NCI-H1417 (cell line): ENCODE results near the gene TIMELESS.
"Not testable (repeated sequence)": the region's sequence is repeated elsewhere in the genome, so short reads cannot be mapped to it uniquely, and the experiment has no call there.

ENCODE experiments used
- DNase-seq, 3 experiments: peaks; one replicate each; lab custom pipeline; 2025; lab: John Stamatoyannopoulos, UW

The TIMELESS gene, protein sequence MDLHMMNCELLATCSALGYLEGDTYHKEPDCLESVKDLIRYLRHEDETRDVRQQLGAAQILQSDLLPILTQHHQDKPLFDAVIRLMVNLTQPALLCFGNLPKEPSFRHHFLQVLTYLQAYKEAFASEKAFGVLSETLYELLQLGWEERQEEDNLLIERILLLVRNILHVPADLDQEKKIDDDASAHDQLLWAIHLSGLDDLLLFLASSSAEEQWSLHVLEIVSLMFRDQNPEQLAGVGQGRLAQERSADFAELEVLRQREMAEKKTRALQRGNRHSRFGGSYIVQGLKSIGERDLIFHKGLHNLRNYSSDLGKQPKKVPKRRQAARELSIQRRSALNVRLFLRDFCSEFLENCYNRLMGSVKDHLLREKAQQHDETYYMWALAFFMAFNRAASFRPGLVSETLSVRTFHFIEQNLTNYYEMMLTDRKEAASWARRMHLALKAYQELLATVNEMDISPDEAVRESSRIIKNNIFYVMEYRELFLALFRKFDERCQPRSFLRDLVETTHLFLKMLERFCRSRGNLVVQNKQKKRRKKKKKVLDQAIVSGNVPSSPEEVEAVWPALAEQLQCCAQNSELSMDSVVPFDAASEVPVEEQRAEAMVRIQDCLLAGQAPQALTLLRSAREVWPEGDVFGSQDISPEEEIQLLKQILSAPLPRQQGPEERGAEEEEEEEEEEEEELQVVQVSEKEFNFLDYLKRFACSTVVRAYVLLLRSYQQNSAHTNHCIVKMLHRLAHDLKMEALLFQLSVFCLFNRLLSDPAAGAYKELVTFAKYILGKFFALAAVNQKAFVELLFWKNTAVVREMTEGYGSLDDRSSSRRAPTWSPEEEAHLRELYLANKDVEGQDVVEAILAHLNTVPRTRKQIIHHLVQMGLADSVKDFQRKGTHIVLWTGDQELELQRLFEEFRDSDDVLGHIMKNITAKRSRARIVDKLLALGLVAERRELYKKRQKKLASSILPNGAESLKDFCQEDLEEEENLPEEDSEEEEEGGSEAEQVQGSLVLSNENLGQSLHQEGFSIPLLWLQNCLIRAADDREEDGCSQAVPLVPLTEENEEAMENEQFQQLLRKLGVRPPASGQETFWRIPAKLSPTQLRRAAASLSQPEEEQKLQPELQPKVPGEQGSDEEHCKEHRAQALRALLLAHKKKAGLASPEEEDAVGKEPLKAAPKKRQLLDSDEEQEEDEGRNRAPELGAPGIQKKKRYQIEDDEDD

DNA sequence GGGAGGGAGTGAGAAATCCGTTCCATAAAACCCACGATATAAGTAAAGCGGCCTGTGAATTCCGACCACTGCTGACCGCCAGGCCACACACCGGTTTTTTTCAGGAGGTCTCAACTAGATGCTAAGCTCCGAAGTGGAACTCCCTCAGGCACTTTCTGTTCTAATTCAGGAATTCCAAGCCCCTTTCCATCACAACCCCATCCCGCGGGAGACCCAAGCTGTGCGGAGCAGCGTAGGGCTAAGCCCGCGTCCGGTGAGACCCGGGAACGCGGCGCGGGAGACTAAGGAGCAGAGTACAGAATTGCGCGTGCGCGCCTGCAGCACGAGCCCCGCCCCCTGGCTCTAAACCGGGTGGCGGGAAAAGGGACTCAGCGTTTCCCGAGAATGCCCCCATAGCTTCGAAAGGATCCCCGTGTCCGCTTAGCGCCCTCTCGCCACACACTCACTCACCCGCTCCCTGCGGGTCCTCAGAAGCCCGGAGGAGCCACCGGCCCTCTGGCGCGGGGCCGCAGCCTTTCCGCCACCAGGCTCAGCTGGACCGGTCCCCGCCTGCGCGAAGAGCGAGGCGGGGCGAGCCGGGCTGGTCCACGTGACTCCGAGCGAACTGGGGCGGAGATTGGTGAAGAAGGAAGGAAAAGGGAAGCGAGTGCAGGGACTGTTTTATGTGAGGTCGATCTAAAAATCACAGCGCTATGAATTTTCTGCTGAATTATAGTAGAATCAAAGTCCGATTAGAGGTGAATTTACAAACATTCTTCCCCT lies at the start of gene TIMELESS:
TIMELESS (minus strand) TSS at position 567 of the 762 bp plus-strand sequence. CDS start 15,256 bp downstream, outside the sequence.
- peak; percentile 93 to 99 (median 98) for DNase-seq

DNA sequence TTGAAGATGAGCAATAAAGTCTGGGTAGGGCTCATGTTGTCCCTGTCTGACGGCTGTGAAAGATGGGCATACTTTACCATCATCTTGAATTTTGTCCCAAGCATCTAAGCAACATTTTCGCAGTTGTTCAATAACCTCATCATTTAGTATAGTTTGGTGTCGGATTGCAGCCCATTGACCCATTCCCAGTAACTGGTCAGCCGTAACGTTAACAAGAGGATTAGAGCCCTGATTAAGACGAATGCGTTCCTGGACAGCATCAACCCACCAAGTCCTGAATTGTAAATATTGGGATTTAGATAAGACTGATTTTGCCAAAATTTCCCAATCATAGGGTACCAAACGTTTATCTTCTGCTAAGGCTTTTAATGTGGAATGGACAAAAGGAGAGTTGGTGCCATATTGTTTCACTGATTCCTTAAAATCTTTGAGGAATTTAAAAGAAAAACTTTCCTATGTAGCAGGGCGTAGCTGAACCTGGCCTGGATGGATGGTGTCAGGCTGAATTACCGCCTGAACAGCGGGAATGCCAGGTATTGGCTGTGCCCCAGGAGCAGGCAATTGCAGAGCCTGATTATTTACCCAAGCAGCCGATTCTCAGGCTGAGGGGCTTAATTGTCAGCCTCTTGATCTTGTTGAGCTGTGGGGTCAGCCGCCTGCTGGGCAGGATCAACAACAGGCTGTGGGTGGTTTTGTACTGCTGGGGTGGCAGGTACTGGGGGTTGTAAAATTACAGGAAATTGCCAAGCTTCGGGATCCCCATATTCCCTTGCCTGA lies 49.1 kb upstream of the TIMELESS start:
- peak in 2 of 3 experiments; percentile 86 to 96 for DNase-seq

DNA sequence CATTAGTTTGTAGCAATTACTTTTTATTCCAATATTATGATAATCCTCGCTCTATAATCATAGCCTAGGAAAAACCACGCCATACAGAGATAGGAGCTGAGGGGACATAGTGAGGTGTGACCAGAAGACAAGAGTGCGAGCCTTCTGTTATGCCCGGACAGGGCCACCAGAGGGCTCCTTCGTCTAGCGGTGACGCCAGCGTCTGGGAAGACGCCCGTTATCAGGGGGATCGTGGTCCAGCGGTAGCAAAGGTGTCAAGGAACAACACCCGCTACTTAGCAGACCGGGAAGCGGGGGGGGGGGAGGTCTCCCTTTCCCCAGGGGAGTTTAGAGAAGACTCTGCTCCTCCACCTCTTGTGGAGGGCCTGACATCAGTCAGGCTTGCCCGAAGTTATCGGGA lies 47.5 kb upstream of the TIMELESS start:
- peak in 1 of 3 experiments; percentile 22 for DNase-seq

DNA sequence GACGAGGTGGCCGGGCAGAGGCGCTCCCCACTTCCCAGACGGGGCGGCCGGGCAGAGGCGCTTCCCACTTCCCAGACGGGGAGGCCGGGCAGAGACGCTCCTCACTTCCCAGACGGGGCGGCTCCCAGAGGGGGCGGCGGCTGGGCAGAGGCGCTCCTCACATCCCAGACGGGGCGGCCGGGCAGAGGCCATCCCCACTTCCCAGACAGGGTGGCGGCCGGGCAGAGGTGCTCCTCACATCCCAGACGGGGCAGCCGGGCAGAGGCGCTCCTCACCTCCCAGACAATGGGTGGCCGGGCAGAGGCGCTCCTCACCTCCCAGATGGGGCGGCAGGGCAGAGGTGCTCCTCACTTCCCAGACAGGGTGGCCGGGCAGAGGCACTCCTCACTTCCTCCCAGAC lies 45.3 kb upstream of the TIMELESS start:
- not testable (repeated sequence) for DNase-seq

DNA sequence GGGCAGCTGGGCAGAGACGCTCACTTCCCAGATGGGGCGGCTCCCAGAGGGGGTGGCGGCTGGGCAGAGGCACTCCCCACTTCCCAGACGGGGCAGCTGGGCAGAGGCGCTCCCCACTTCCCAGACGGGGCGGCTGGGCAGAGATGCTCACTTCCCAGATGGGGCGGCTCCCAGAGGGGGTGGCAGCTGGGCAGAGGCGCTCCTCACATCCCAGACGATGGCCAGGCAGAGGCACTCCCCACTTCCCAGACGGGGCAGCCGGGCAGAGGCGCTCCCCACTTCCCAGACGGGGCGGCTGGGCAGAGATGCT lies 44.8 kb upstream of the TIMELESS start:
- DNase-seq: not testable (repeated sequence)

DNA sequence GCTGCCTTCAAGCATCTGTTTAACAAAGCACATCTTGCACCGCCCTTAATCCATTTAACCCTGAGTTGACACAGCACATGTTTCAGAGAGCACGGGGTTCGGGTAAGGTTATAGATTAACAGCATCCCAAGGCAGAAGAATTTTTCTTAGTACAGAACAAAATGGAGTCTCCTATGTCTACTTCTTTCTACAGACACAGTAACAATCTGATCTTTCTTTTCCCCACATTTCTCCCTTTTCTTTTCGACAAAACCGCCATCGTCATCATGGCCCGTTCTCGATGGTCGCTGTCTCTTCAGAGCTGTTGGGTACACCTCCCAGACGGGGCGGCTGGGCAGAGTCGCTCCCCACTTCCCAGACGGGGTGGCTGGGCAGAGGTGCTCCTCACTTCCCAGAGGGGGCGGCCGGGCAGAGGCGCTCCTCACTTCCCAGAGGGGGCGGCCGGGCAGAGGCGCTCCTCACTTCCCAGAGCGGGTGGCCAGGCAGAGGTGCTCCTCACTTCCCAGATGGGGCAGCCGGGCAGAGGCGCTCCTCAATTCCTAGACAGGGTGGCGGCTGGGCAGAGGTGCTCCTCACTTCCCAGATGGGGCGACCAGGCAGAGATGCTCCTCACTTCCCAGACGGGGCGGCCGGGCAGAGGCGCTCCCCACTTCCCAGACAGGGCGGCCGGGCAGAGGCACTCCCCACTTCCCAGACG lies 44.3 kb upstream of the TIMELESS start:
- DNase-seq: not testable (repeated sequence)

DNA sequence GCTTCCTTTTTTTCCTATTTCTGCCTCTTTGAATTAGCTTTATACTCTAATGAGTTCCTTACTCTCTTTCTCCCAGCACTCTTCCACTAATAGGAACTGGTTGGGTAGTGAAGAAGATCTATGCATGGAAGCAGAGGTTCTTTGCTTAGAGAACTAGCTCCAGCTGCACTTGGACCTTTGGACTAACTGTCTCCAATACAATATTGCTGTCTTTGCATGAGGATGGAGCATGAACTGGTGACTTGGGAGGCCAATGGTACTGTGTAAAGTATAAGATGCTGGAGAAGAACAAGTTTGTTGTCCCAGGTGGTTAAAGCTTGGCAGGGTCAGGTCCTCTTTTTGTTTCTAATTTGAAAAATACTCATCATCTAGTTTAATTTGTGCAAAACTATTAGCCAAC lies 41.1 kb upstream of the TIMELESS start:
- no peak for DNase-seq

DNA sequence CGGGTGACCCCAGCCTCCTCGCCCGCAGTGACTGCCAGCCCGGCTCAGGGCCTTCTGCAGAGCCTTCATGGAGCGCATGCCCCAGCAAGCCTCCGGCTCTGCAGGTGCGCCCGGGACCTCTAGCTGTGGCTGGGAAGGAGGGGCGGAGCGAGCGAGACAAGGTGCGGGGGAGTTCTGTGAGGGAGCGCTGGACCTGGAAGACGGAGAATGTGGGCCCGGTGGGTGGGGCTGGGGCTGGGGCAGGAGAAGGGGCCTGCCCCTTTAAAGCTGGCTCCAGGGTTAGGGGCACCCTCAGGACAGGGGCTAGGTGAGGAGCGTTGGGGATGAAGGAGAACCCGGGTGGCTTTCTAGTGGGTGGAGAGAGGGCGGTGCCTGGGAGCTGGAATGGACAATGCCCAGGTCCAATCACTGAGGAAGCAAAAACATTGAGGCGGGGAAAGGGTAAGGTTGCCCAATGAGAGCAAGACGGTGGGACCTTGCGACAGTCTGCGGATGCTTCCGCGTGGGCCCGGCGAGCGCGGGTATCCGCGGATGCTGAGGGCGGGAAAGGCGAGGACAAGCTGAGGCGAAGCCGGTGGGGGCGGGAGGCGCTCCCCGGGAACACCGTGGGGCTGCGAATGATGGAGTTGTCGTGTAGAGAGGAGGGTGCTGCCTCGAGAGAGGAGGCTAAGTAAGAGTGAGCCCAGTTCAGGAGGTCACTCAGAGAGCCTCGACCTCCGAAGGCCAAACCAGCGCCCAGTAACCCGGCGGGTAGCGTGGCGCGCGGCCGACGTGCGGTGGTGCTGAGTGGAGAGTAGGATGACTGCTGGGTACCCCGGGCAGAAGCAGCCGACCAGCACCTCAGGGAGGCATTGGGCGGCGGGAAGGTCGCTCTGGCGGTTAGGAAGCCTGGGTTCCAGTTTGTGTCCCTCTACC lies 39.1 kb upstream of the TIMELESS start, which contains the start of gene GLS2:
GLS2 (minus strand) TSS at position 121 of the 915 bp plus-strand sequence; CDS start at position 78, 43 bp downstream.
- peak; percentile 93 to 98 (median 97) for DNase-seq

DNA sequence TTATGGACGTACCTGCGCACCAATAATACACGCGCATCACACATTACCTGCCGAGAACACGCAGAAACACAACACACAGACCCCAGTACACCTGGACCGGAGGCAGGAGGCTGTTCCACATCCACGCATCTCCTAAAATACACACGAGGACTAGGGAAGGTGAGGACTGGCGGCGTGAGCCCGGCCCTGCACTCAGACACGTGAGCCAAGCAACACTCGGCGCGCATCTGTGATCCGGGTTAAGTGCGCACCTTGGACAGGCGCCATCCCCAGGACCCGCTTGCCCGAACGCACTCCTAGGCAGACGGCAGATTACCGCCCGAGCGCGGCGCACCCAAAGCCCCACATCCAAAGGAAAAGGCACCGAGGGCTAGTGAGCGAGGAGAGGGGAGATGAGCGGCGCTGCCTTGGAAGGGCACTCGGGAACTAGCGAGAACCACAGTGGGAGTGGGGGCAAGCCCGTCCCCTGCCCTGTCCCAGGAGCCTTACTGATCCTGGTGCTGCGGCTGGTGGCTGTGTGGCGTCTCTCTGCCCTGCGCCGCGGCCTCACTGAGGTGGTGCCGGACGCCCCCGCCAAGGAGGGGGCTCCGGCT lies 38.3 kb upstream of the TIMELESS start:
- peak; percentile 68 to 91 (median 87) for DNase-seq

DNA sequence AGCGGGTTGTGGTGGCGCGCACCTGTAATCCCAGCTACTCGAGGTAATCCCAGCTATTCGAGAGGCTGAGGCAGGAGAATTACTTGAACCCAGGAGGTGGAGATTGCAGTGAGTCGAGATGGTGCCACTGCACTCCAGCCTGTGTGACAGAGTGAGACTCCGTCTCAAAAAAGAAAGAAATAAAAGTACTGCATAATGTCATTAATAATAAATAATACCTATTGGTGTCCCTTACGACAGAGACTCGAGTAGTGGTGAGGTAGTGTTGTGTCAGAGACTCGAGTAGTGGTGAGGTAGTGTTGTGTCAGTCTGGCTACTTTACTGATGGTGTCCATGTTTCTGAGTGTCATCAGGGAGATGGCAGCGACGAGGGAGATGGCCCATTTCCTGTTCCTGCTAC lies 37.5 kb upstream of the TIMELESS start:
- DNase-seq: no peak

DNA sequence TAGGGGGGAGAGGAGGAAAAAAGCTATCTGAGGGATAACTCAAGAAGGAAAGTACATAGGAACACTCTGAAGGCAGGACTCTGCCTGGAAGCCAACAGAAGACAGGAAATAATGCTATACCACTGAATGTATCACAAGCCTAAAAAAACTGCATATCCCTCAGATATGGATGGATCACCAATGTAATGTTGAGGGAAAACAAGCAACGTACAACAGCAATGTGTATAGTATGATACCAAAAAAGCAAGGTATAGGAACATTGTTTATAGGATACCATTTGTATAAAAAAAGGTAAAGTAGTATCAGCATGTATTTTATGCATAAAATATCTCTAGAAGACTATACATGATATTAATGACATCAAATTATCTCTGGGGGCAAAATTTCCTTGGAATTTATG lies 35.3 kb upstream of the TIMELESS start:
- DNase-seq: no peak

DNA sequence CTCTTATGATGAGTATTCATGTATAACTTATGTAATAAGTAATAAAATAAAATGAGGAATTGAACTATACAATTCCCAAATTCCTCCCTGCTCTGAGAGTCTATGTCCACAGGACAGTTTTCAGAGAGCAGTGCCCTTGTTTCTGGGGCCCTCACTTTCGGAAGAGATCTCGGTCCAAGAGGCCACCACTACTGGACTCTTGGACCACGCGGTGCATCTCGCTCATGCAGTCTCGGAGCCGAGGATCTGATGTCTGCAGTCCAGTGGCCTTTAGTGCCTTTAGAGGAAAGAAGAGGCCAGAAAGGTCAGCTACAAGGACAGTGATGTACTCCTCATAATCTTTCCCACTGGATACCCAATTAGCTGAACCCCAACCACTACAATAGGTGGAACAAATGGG lies 30.4 kb upstream of the TIMELESS start:
- DNase-seq: no peak

DNA sequence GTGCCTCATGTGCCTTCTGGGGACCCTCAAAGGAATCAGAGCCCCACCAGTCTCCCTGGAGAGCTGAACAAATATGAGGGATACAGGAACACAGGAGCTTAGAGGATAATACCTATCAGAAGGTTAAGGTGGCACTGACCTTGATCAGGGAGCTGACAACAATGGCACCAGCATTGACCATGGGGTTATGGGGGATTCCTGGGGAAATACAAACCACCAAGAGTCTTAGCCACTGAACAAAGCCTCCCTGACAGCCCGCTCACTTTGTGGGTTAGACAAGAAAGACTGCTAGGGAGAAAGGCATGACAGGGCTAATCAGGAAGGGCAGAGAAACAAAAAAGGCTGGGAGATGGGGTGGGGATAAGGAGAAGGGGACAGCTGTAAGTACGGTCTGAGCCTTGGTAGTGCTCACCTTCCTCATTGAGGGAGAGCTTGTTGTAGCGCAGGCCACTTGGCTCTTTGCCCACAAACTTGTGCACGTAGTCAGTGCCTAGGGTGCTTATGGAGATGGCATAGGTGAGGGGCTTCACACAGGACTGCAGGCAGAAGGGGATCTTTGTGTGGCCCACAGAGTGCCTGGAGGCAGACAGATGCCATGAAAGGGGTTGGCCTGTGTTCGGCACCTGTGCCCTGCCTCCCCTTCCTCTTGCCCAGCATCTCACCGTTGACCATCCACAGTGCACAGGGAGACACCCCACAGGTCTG lies 28.4 kb upstream of the TIMELESS start:
- no peak for DNase-seq

DNA sequence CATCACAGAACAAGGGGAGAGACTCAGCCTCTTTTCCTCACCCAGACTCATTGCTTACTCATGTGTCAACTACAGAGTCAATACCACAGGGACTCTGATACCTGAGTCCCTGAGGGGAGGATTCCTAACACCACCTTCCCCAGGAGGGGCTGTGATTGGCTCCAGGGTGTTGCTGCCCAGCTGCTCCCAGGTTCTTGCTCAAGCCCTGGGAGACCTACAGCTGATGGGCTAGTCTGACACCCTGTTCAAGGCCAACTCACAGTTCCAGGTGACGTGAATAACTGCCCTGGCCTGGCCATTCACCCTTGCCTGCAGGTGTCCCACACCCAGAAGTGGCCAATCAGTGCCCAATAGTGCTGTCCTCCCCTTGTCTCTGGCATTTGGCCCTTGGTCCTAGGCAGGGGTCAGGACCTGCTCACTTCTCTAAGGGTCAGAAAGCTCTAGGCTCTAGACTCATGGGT lies 27.8 kb upstream of the TIMELESS start:
- no peak for DNase-seq

DNA sequence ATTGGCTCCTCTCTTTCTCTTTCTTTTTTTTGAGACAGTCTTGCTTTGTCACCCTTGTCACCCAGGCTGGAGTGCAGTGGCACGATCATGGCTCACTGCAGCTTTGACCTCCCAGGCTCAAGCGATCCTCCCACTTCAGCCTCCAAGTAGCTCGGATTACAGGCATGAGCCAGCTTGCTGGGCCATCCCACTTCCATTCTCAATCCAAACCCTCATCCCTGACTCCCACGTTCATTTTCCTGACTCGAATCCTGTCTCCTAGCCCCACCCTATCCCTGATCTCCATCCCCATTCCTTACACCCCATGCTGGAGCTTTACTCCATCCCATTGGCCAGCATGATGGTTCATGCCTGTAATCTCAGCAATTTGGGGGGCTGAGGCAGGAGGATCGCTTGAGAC lies 26.9 kb upstream of the TIMELESS start:
- no peak for DNase-seq

DNA sequence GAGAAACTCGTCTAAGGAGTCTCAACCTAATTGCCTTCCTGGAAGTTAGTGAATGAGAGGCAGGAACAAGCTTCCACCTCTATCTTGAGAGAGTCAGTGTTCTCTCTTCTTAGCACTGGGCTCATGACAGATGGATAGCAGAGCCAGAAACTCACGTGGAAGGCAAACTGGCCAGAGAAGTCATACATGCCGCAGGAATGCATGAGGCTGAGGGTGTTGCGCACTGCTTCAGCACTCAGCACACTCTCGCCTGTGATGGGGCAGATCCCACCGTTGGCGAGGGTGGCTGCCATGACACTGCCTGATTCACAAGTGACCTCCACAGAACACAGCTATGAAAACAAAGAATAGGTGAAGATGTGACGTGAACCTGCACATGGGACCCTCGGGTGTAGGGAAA lies 25.2 kb upstream of the TIMELESS start:
- DNase-seq: no peak

DNA sequence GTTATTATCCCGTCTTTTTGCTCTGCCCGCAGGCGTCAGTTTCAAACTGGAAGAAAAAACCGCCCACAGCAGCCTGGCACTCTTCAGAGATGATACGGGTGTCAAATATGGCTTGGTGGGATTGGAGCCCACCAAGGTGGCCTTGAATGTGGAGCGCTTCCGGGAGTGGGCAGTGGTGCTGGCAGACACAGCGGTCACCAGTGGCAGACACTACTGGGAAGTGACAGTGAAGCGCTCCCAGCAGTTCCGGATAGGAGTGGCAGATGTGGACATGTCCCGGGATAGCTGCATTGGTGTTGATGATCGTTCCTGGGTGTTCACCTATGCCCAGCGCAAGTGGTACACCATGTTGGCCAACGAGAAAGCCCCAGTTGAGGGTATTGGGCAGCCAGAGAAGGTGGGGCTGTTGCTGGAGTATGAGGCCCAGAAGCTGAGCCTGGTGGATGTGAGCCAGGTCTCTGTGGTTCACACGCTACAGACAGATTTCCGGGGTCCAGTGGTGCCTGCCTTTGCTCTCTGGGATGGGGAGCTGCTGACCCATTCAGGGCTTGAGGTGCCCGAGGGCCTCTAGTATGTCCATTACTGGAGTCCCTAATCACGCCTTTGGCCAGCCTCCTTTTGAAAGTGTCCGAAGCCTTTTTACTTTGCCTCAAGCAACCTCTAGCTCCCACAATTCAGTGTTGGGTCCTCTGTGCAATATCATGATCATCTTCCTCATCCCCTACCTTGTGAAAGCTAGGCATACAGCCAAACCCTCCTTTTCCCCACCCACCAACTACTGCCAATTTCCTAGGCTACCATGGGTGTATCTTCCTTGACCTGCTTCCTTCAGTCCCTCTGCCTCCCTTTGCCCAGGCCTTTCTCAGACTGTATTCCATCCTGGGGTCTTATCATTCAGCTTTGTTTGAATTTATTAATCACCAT lies 20.0 kb upstream of the TIMELESS start:
- no peak for DNase-seq
